ENCODE data around the gene ARHGAP31.
A peak's percentile ranks its signal among the peaks of the same experiment; 100 is the strongest.

Gene ARHGAP31

GRCh38 chr3:119444590-119444989, 150.4 kb downstream of the ARHGAP31 start:
- no peak for DNase-seq (ENCODE audit: low read depth)

- no peak for DNase-seq (ENCODE audit: low read depth)
These were observed 159.6 kb downstream of the ARHGAP31 start for GRCh38 chr3:119453822-119454221.

- no peak for DNase-seq (ENCODE audit: low read depth)
These were observed 162.3 kb downstream of the ARHGAP31 start for GRCh38 chr3:119456469-119456868.

- no peak for DNase-seq (ENCODE audit: low read depth)
These were observed 163.1 kb downstream of the ARHGAP31 start for GRCh38 chr3:119457246-119457645.

GRCh38 chr3:119463171-119464169, 169.3 kb downstream of the ARHGAP31 start, which contains the start of gene TMEM39A:
TSS of gene TMEM39A (minus strand) at chr3:119463615. CDS start at chr3:119462074, 1,541 bp downstream.
- peak; percentile 99 for DNase-seq (ENCODE audit: low read depth)

- no peak for DNase-seq (ENCODE audit: low read depth)
These were observed 173.9 kb downstream of the ARHGAP31 start for GRCh38 chr3:119468041-119468440.

DNA sequence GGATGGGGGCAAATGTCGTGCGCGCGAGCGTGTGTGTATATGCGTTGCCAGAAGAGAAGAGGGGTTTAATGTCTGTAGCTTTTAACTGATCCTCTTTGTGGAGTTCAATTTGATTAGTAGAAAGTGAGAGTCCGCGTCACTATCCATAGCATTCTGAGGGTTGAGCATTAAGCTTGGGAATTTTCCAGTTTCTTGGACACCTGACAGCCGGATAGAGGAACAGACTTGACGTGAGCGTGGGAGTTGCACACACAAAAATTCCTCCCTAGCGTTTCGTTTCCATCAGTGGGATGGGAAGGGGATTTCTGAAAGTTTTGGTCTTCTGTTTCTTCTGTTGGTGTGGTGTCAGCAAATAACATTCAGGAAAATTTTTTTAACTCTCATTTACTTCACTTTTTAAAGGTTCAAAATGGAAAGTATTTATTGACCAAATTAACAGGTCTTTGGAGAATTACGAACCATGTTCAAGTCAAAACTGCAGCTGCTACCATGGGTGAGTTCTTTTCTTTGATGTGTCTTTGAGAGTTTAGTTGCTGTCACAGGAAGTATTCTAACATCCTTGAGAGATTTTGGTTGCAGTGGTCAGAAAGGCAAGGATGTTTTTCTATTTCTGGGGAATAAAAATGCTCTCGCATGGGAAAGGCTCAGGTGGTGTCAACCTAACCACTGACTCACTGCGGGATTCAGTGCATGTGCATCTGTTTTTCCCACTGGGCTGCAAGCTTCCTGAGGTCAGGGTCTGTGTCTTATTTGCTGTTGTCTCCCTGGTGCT, 175.4 kb downstream of the ARHGAP31 start:
- DNase-seq (ENCODE audit: low read depth): no peak
